ENCODE measurements around the gene TSSK1B.
"Not testable (repeated sequence)": the region's sequence is repeated elsewhere in the genome, so short reads cannot be mapped to it uniquely, and the experiment has no call there.

Gene TSSK1B

DNA sequence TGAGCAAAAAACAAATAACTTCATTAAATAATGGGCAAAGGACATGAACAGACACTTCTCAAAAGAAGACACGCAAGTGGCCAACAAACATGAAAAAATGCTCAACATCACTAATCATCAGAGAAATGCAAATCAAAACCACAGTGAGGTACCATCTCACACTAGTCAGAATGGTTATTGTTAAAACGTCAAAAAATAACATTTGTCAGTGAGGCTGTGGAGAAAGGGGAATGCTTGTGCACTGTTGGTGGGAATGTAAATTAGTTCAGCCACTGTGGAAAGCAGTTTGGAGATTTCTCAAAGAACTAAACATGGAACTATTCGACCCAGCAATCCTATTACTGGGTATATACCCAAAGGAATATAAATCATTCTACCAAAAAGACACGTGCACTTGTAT lies 36.8 kb downstream of the TSSK1B start:
- DNase-seq (ENCODE audit: low read depth): not testable (repeated sequence)

DNA sequence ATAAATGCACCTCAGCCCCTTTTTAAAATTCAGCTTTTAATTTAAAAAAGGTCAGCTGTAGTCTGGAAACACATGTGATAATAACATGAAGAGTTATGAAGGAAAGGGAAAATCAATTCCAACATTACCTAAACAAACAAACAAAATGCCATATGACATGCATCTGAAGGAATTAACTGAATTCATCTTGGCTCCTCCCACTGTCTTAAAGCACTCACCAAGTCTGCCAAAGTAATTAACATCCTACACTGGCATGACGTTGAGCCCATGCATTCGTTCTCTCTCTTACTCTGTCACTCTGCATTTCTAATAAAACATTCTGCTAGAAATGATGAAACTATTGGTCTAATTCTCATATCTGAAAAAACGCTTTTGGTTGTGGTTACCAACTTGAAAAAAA lies 37.7 kb downstream of the TSSK1B start:
- DNase-seq (ENCODE audit: low read depth): no peak

DNA sequence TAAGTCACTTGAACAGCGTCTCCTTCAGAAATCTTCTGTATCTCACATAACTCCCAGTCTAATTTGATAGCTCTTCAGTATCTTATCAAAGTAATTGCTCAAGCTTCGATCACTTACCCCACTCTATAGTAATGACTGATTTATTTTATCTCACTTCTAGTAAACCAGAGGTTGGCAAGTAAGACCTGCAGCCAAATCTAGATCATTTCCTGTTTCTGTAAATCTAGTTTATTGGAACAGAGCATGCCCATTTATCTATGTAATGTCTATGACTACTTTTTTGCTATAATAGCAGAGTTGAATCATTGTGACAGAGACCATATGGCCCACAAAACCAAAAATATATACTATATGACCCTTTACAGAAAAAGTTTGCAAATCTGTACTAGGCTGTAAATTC lies 40.1 kb downstream of the TSSK1B start:
- no peak for DNase-seq (ENCODE audit: low read depth)

DNA sequence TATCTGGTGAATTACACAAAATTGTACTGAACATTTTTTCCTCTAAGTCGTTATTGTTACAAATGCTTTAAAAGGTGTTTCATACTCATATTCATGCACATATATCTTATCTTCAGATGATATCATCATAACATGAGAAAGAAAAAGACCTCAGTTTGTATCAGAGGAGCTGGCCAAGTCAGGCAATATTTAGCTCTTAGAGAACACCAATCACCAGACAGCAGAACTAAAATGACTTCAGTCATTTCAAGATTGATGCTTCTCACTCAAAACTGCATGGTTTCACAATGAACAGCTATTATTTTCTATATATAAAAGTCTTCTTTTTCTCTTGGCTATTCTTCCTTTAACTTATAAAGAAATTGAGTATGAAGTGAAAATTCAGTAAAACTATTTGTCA lies 44.6 kb downstream of the TSSK1B start:
- no peak for DNase-seq (ENCODE audit: low read depth)

DNA sequence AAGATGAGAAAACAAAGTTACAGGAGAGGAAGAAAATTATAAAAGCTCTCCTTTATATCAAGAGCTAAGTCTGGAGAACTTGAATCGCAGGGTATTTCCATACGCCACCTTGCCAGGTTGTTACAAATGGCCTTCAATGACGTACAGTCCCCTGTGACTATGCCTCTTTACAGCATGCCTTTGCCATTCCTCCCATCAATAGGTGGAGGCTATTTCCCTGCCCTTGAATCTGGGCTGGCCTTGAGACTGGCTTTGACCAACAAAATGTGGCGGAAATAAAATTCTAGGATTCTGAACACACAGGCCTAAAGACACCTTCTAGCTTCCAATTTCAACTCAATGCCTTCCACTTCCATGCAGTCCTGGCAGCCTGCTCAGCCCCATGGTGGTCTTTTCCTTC lies 45.7 kb downstream of the TSSK1B start:
- DNase-seq (ENCODE audit: low read depth): no peak

DNA sequence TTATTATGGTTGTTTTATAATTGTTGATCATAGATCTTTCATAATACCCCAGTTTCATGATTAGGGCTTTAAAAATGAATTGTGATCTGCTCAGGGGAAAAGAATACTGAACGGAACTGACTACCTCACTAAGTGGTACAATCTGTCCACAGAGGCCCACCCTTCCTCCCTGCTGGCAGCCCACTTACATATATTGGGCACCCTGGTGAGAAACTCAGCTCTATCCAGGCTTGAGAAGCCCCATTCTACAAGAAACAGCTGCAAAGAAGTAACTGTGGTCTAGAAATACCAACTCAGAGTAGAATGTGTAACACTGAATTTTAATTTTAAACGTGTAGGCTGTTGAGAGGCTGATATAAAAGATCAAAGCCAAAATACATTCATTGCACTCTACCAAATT lies 46.9 kb downstream of the TSSK1B start:
- DNase-seq (ENCODE audit: low read depth): no peak

DNA sequence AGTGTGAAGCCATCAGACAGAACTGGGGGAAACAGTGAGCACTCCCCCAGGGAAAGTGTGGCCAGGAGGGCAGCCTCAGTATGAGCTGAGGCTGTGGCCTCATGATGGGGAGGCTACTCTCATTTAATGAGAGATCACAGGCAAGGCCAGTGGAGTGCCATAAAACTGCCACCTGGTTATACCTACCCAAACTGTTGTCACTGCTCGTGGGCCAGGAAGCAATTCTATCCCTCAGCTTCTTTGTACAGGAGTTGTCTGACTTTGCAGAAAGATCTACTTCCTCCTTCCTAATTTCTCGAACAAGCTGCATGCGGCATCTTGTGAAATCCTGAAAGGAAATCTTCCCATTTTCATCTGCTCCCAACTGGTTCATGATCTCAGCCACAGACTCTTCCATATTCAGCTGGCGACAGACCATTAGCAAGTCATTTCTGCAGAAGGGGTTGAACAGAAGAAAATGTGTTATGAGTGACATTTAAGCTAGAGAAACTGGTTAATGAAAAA lies 50.0 kb downstream of the TSSK1B start:
- DNase-seq (ENCODE audit: low read depth): no peak

DNA sequence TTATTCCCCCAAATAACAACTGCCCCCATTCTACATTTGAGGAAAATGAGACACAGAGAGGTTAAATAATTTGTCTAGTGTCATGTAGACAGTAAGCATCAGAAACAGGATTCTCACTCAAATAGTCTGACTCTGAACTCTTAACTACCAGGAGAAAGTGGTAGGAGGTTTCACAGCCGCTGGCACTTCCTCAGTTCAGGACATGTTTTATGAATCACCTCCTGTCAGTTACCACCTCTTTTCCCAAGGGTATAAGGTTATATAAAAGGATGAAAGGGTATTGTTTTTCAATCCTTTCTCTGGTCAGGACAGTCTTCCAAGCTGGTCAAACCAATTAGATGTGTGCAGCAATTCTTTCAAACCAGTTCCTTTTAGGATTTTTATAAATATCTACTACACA lies 52.1 kb downstream of the TSSK1B start:
- peak; percentile 11 for DNase-seq (ENCODE audit: low read depth)

Data from iris pigment epithelial cell (primary cell).